Endothelial cell of umbilical vein (primary cell): ENCODE measurements around the gene MT1M. TPM values are rescaled to one million over a fixed set of nuclear protein-coding genes. Genes with fewer than 3 reads are reported as not detected.

Experiments
- BruUV-seq: library from RNA; stranded (reverse); fragments of 400-500 nt; replicated peaks from 2 replicates; lab custom pipeline; 2021; lab: Mats Ljungman, UMichigan
- CTCF ChIA-PET: fragments of 300-600, 350-600 bp; sonication (Branson Sonifier 250); formaldehyde crosslinking; loops from one replicate; lab custom pipeline; 2021; ENCODE audit warnings: antibody characterized with exemption, inconsistent platforms; lab: Charles Lee
- POLR2A ChIA-PET: fragments of 300-600, 350-600 bp; sonication (Branson Sonifier 250); formaldehyde crosslinking; loops from one replicate; lab custom pipeline; 2021; ENCODE audit warnings: antibody characterized with exemption, inconsistent platforms; lab: Charles Lee
- DNase-seq: peaks from one replicate; pipeline ENCODE4 v3.0.0-alpha.2; 2011; ENCODE audit warnings: low read depth, low spot score
- FAIRE-seq: peaks from 2 replicates; lab custom pipeline; 2011; peaks lifted over from hg19 to GRCh38; lab: Jason Lieb, UNC
- H2AFZ ChIP-seq: 2 replicates; pipeline ENCODE4 v1.6.0; 2012; ENCODE audit warnings: low read depth, low read length, control low read depth, inconsistent platforms
- H3K27ac ChIP-seq: 2 replicates; pipeline ENCODE4 v1.5.1; 2011; ENCODE audit warnings: low read depth, mild to moderate bottlenecking, control low read depth, low read length, moderate library complexity; ENCODE audit not compliant: insufficient read depth
- H3K27me3 ChIP-seq, 2 experiments: 2 replicates each; pipeline versions ENCODE4 v1.6.0 to v1.6.1; 2011; ENCODE audit warnings: low read length in 2 of 2, mixed read lengths in 1 of 2; ENCODE audit not compliant: control insufficient read depth in 2 of 2, insufficient read depth in 2 of 2
- H3K36me3 ChIP-seq, 2 experiments: 2 replicates in 1 of 2; 3 replicates in 1 of 2; pipeline ENCODE4 v1.5.1; 2011; ENCODE audit warnings: low read length in 2 of 2, mild to moderate bottlenecking in 1 of 2, moderate library complexity in 1 of 2; ENCODE audit not compliant: control insufficient read depth in 2 of 2, insufficient read depth in 2 of 2; ENCODE audit errors: extremely low read depth in 1 of 2
- H3K4me1 ChIP-seq: 3 replicates; pipeline ENCODE4 v1.5.1; 2011; ENCODE audit warnings: mild to moderate bottlenecking, low read length; ENCODE audit not compliant: control insufficient read depth, insufficient read depth; ENCODE audit errors: extremely low read depth
- H3K4me2 ChIP-seq: 2 replicates; pipeline ENCODE4 v1.6.1; 2011; ENCODE audit warnings: low read length, control low read depth, mixed read lengths; ENCODE audit not compliant: insufficient read depth
- H3K4me3 ChIP-seq, 3 experiments: fragments of 200-600 bp in 1 of 3; sonication (generic), shearing (Covaris generic) in 1 of 3; replicated peaks in 1 of 3; 2 replicates each; pipeline ENCODE4 v1.5.1; 2011 to 2016; ENCODE audit warnings: control low read depth in 3 of 3, low read length in 3 of 3, mild to moderate bottlenecking in 2 of 3, inconsistent platforms in 1 of 3, low read depth in 1 of 3, moderate library complexity in 1 of 3; ENCODE audit not compliant: insufficient read depth in 1 of 3
- H3K79me2 ChIP-seq: 2 replicates; pipeline ENCODE4 v1.6.0; 2012; ENCODE audit warnings: low read length, inconsistent platforms; ENCODE audit not compliant: control insufficient read depth, insufficient read depth
- H3K9ac ChIP-seq: replicated peaks from 2 replicates; pipeline ENCODE3; 2011; ENCODE audit warnings: low read length, control low read depth; ENCODE audit not compliant: insufficient read depth; ENCODE audit errors: extremely low read depth
- H3K9me1 ChIP-seq: replicated peaks from 3 replicates; pipeline ENCODE4 v1.6.0; 2011; ENCODE audit warnings: mild to moderate bottlenecking, low read length; ENCODE audit not compliant: control insufficient read depth, insufficient read depth; ENCODE audit errors: extremely low read depth
- H3K9me3 ChIP-seq: replicated peaks from 2 replicates; pipeline ENCODE4 v1.5.1; 2012; ENCODE audit warnings: low read length, inconsistent platforms; ENCODE audit not compliant: control insufficient read depth, insufficient read depth
- H4K20me1 ChIP-seq: replicated peaks from 2 replicates; pipeline ENCODE3; 2011; ENCODE audit warnings: mild to moderate bottlenecking, low read length; ENCODE audit not compliant: control insufficient read depth, insufficient read depth; ENCODE audit errors: extremely low read depth
- EZH2 ChIP-seq: IDR thresholded peaks from 2 replicates; pipeline ENCODE4 v1.6.1; 2012; ENCODE audit warnings: borderline replicate concordance, low read depth, mild to moderate bottlenecking, moderate library complexity, low read length, inconsistent platforms; ENCODE audit not compliant: severe bottlenecking
- FOS ChIP-seq: IDR thresholded peaks from 2 replicates; pipeline ENCODE4 v1.6.1; 2011; ENCODE audit warnings: mild to moderate bottlenecking, low read length, moderate library complexity, borderline replicate concordance; ENCODE audit not compliant: insufficient read depth
- GATA2 ChIP-seq: IDR thresholded peaks from 2 replicates; pipeline ENCODE4 v1.7.0; 2011; ENCODE audit warnings: low read depth, mild to moderate bottlenecking, moderate library complexity, mixed read lengths, low read length; ENCODE audit not compliant: insufficient read length, insufficient read depth
- JUN ChIP-seq: IDR thresholded peaks from 2 replicates; pipeline ENCODE4 v1.6.1; 2011; ENCODE audit warnings: borderline replicate concordance, low read depth; ENCODE audit not compliant: insufficient read length, insufficient read depth
- MYC ChIP-seq: IDR thresholded peaks from one replicate; pipeline ENCODE4 v1.6.1; 2011; ENCODE audit warnings: mild to moderate bottlenecking, low read depth, low read length
- POLR2A ChIP-seq: IDR thresholded peaks from 2 replicates; pipeline ENCODE4 v1.6.1; 2012; ENCODE audit warnings: low read depth, mild to moderate bottlenecking, control low read depth, low read length
- POLR2AphosphoS5 ChIP-seq: IDR thresholded peaks from 2 replicates; pipeline ENCODE4 v1.6.1; 2012; ENCODE audit warnings: low read depth, mild to moderate bottlenecking, control low read depth, low read length, moderate library complexity; ENCODE audit not compliant: insufficient read depth
- dilution Hi-C: fragments of 300-500 bp; cut with MboI; formaldehyde crosslinking; loops from one replicate; pipeline ENCODE4 v1.15.0; 2019; ENCODE audit warnings: low sequenced_read_pairs; ENCODE audit not compliant: extremely low pct_ligation_motif_present
- intact Hi-C: fragments of 100-400 bp; cut with micrococcal nuclease; formaldehyde crosslinking; loops from one replicate; pipeline ENCODE4 v1.10.0; 2022
- polyA plus RNA-seq, 4 experiments: library from polyadenylated mRNA; depleted of rRNA in 3 of 4; stranded (reverse) in 3 of 4; unstranded in 1 of 4; fragments of >200 nt; gene quantifications; 2 replicates each; pipeline versions ENCODE4 v1.2.1 to v1.2.3, GENCODE V29; 2011 to 2012; ENCODE audit warnings: missing spikeins in 1 of 4
- total RNA-seq: library from RNA; stranded (reverse); gene quantifications from 2 replicates; pipeline ENCODE4 v1.2.3, GENCODE V29; 2021
- TF ChIP-seq, protein P1 (sequence below): IDR thresholded peaks from 2 replicates; pipeline ENCODE4 v1.6.1; 2011; ENCODE audit not compliant: insufficient read depth, insufficient read length
- TF ChIP-seq, protein P2 (sequence below), 2 donors: IDR thresholded peaks; 1 replicate in 1 of 2; 2 replicates in 1 of 2; pipeline ENCODE4 v1.5.1; 2011; ENCODE audit warnings: low read length in 2 of 2, mild to moderate bottlenecking in 2 of 2, moderate library complexity in 2 of 2, control low read depth in 1 of 2, inconsistent platforms in 1 of 2, low read depth in 1 of 2; ENCODE audit not compliant: insufficient read depth in 1 of 2; ENCODE audit errors: extremely low read depth in 1 of 2

Gene MT1M
- total and polyA plus RNA-seq, 2 donors (not counting 3 experiments of a cell fraction or from before 2014, with no cell fraction given): 4.3 to 4.6 TPM

DNA sequence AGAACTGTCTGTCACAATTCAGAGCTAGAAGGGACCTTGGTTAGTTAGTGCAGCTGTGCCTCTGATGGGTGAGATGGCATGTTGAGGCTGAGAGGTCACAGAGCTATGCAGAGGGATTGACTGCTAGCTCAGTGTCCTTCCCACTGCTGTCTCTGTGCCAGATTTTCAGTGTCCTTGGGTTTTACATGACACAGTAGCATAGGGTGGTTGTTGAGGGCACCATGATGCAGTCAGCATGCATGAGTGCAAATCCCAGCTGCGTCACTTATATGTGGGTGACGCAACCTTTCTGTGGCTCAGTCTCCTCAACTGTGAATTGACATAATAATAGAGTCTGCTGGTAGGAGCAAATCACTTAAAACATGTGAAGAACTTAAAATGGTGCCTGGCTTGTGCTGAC lies 8.7 kb downstream of the MT1M start:
- Histone ChIP-seq H3K9me1 (no peaks in the 10 kb centered on the region), H3K27me3 (peaks cover 35 to 50% of the 10 kb centered on the region in 2 experiments), H3K79me2 (no peaks in the 10 kb centered on the region), H4K20me1 (no peaks in the 10 kb centered on the region), H3K36me3 (no peaks in the 10 kb centered on the region), H3K9ac (no peak overlapping the region), H3K4me1 (peaks cover 10% of the 10 kb centered on the region), H3K4me2 (no peak overlapping the region), H3K9me3 (no peaks in the 10 kb centered on the region), H3K4me3 (no peak overlapping the region), H2AFZ (no peak overlapping the region), H3K27ac (no peak overlapping the region)
- TF ChIP-seq POLR2AphosphoS5 (no peak), POLR2A (no peak), FOS (no peak), JUN (no peak), GATA2 (no peak), EZH2 (no peak), MYC (no peak)
- TF ChIP-seq, protein P1, sequence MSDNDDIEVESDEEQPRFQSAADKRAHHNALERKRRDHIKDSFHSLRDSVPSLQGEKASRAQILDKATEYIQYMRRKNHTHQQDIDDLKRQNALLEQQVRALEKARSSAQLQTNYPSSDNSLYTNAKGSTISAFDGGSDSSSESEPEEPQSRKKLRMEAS: no peak
- TF ChIP-seq, protein P2, sequence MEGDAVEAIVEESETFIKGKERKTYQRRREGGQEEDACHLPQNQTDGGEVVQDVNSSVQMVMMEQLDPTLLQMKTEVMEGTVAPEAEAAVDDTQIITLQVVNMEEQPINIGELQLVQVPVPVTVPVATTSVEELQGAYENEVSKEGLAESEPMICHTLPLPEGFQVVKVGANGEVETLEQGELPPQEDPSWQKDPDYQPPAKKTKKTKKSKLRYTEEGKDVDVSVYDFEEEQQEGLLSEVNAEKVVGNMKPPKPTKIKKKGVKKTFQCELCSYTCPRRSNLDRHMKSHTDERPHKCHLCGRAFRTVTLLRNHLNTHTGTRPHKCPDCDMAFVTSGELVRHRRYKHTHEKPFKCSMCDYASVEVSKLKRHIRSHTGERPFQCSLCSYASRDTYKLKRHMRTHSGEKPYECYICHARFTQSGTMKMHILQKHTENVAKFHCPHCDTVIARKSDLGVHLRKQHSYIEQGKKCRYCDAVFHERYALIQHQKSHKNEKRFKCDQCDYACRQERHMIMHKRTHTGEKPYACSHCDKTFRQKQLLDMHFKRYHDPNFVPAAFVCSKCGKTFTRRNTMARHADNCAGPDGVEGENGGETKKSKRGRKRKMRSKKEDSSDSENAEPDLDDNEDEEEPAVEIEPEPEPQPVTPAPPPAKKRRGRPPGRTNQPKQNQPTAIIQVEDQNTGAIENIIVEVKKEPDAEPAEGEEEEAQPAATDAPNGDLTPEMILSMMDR (IDR thresholded peaks at IDR 0.05; ENCODE audit: extremely low read depth in 1 of 2, insufficient read depth in 1 of 2, low read depth in 1 of 2, low read length in 2 of 2): no peak
- CTCF ChIA-PET: interaction anchor here (1.4 to 2.3 kb wide), 2 partner anchors 41 to 61 kb away, joined by 5 to 8 read pairs; no protein-coding TSS in a partner anchor
- intact Hi-C loops (no loop called here), dilution Hi-C loops (no loop called here)
- no TSS peak for BruUV-seq
- FAIRE-seq (no peak), DNase-seq (no peak)
- POLR2A ChIA-PET: no interaction called here
